Gastrocnemius medialis (tissue), 4 donors: ENCODE results near the gene NRF1.

Experiments used
- POLR2A ChIP-seq, 2 donors: fragments of 450-650 bp; IDR thresholded peaks; one replicate each; pipeline ENCODE4 v1.6.1; 2017; ENCODE audit warnings: antibody characterized with exemption in 2 of 2, mild to moderate bottlenecking in 2 of 2, moderate library complexity in 2 of 2
- TF ChIP-seq, protein P1 (sequence below), 5 experiments: fragments of 450-650 bp in 3 of 5; fragments of 200-600 bp in 2 of 5; sonication (generic) in 2 of 5; IDR thresholded peaks in 4 of 5; conservative IDR thresholded peaks in 1 of 5; 1 replicate in 4 of 5; 2 replicates in 1 of 5; pipeline ENCODE4 v1.5.1; 2016 to 2019; ENCODE audit warnings: antibody characterized with exemption in 5 of 5, mild to moderate bottlenecking in 3 of 5, moderate library complexity in 3 of 5

DNA sequence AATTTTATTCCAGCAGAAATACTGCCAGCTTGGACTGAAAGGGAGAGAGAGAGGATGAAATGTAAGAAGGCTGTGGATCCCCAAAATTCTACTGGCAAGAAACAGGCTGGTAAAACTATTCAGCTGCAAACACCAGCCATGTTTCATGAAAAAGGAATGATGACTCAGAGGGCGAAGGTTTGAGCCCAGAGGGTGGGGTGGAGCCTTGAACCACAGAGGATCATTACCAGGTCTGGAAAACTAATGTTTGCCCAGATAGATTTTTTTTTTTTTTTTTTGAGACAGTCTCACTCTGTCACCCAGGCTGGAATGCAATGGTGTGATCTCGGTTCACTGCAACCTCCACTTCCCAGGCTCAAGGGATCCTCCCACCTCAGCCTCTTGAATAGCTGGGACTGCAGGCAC is 41.7 kb upstream of the NRF1 start:
- TF ChIP-seq POLR2A (IDR thresholded peaks at IDR 0.05): no peak
- TF ChIP-seq, protein P1, sequence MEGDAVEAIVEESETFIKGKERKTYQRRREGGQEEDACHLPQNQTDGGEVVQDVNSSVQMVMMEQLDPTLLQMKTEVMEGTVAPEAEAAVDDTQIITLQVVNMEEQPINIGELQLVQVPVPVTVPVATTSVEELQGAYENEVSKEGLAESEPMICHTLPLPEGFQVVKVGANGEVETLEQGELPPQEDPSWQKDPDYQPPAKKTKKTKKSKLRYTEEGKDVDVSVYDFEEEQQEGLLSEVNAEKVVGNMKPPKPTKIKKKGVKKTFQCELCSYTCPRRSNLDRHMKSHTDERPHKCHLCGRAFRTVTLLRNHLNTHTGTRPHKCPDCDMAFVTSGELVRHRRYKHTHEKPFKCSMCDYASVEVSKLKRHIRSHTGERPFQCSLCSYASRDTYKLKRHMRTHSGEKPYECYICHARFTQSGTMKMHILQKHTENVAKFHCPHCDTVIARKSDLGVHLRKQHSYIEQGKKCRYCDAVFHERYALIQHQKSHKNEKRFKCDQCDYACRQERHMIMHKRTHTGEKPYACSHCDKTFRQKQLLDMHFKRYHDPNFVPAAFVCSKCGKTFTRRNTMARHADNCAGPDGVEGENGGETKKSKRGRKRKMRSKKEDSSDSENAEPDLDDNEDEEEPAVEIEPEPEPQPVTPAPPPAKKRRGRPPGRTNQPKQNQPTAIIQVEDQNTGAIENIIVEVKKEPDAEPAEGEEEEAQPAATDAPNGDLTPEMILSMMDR (IDR thresholded peaks at IDR 0.05 in 4 of 5, conservative IDR thresholded peaks at IDR 0.05 in 1 of 5): no peak
